Thyroid gland (tissue), 4 donors: Measurements from ENCODE around the gene RESP18.

Source experiments
- CTCF ChIP-seq, 6 experiments: fragments of 200-600 bp in 3 of 6; fragments of 450-650 bp in 3 of 6; sonication (generic) in 3 of 6; IDR thresholded peaks; one replicate each; pipeline ENCODE4 v1.5.1; 2016 to 2019; ENCODE audit warnings: antibody characterized with exemption in 6 of 6, mild to moderate bottlenecking in 2 of 6, inconsistent platforms in 1 of 6, moderate library complexity in 1 of 6
- POLR2A ChIP-seq, 2 donors: fragments of 450-650 bp; IDR thresholded peaks; one replicate each; pipeline ENCODE4 v1.6.1; 2017; ENCODE audit warnings: antibody characterized with exemption in 2 of 2, mild to moderate bottlenecking in 2 of 2, moderate library complexity in 1 of 2

- TF ChIP-seq CTCF (IDR thresholded peaks at IDR 0.05) = no peak
- TF ChIP-seq POLR2A (IDR thresholded peaks at IDR 0.05) = no peak
Observed at GRCh38 chr2:219353129-219353528, 20.6 kb upstream of the RESP18 start.
